Measurements from ENCODE around the gene ANK2.

GRCh38 chr4:113358784-113359183, 309.3 kb downstream of the ANK2 start:
- TF ChIP-seq EZH2 (IDR thresholded peaks at IDR 0.05; ENCODE audit: low read depth, unreplicated experiment): no peak
- peak; percentile 29 to 42 for TF ChIP-seq CTCF (conservative IDR thresholded peaks at IDR 0.05; ENCODE audit: low read depth in 2 of 2)
- TF ChIP-seq POLR2AphosphoS5 (IDR thresholded peaks at IDR 0.05; ENCODE audit: low read depth): no peak
- no peak for TF ChIP-seq REST (IDR thresholded peaks at IDR 0.05; ENCODE audit: unreplicated experiment)
- no peak for TF ChIP-seq EZH2phosphoT487 (IDR thresholded peaks at IDR 0.05; ENCODE audit: unreplicated experiment)
- TF ChIP-seq NANOG (IDR thresholded peaks at IDR 0.05; ENCODE audit: borderline replicate concordance): no peak
- TF ChIP-seq STAT1 (IDR thresholded peaks at IDR 0.05; ENCODE audit: unreplicated experiment): no peak
- TF ChIP-seq CREB1 (CRISPR knock-in tag; IDR thresholded peaks at IDR 0.05; ENCODE audit: low read depth): no peak
